HepG2 (cell line): ENCODE measurements around the gene AIP. TPM values are rescaled to one million over a fixed set of nuclear protein-coding genes. Genes with fewer than 3 reads are reported as not detected.

ENCODE experiments used
- CREBL2 ChIP-seq: sonication (generic); formaldehyde crosslinking; IDR thresholded peaks from 2 replicates; pipeline ENCODE4 v1.8.1; 2023; ENCODE audit warnings: missing genetic modification reagents, mild to moderate bottlenecking, borderline replicate concordance
- FOSL1 ChIP-seq: sonication (generic); formaldehyde crosslinking; IDR thresholded peaks from 2 replicates; pipeline ENCODE4 v1.9.0; 2021; ENCODE audit warnings: missing genetic modification reagents, borderline replicate concordance
- HOMEZ ChIP-seq: IDR thresholded peaks from 2 replicates; pipeline ENCODE4 v1.6.1; 2016; ENCODE audit warnings: low read depth
- KDM2A ChIP-seq: sonication (generic); formaldehyde crosslinking; IDR thresholded peaks from 2 replicates; pipeline ENCODE4 v1.4.0; 2020; ENCODE audit warnings: low read depth, missing genetic modification reagents, borderline replicate concordance
- PAXIP1 ChIP-seq: sonication (generic); formaldehyde crosslinking; conservative IDR thresholded peaks from 2 replicates; pipeline ENCODE4 v1.4.0; 2020; ENCODE audit warnings: mild to moderate bottlenecking, missing genetic modification reagents, moderate library complexity
- THAP7 ChIP-seq: sonication (generic); formaldehyde crosslinking; IDR thresholded peaks from 2 replicates; pipeline ENCODE4 v1.8.1; 2023; ENCODE audit warnings: mild to moderate bottlenecking, missing genetic modification reagents
- ZBTB40 ChIP-seq, 2 experiments: fragments of 450-650 bp in 1 of 2; sonication (generic) in 1 of 2; formaldehyde crosslinking in 1 of 2; IDR thresholded peaks; 2 replicates each; pipeline versions ENCODE4 v1.6.1 to v1.8.0; 2016 to 2022; ENCODE audit warnings: antibody characterized with exemption in 1 of 2, mild to moderate bottlenecking in 1 of 2, missing genetic modification reagents in 1 of 2
- ZNF124 ChIP-seq: sonication (generic); formaldehyde crosslinking; IDR thresholded peaks from 2 replicates; pipeline ENCODE4 v1.4.0; 2020; ENCODE audit warnings: missing genetic modification reagents
- ZNF512B ChIP-seq: sonication (generic); formaldehyde crosslinking; IDR thresholded peaks from 2 replicates; pipeline ENCODE4 v1.5.1; 2020; ENCODE audit warnings: missing genetic modification reagents, mild to moderate bottlenecking, borderline replicate concordance
- ZNF761 ChIP-seq: sonication (generic); formaldehyde crosslinking; conservative IDR thresholded peaks from 2 replicates; pipeline ENCODE4 v1.4.0; 2020; ENCODE audit warnings: mild to moderate bottlenecking, missing genetic modification reagents
- polyA plus RNA-seq, 8 experiments: library from polyadenylated mRNA; depleted of rRNA in 3 of 8; stranded (reverse) in 7 of 8; unstranded in 1 of 8; fragments of >200 nt; fragmentation: Illumina TruSeq in 4 of 8; extraction: Trizol in 4 of 8; gene quantifications; 2 replicates each; pipeline versions ENCODE4 v1.2.1 to v1.2.3, GENCODE V29; 2011 to 2016; ENCODE audit warnings: low read depth in 4 of 8, missing spikeins in 1 of 8, mixed read lengths in 1 of 8; ENCODE audit not compliant: insufficient read depth in 1 of 8
- total RNA-seq, 5 experiments: library from RNA; depleted of rRNA; stranded (reverse); fragments of >200 nt; fragmentation: Illumina TruSeq; extraction: Trizol; gene quantifications; 2 replicates each; pipeline ENCODE4 v1.2.3, GENCODE V29; 2016; ENCODE audit warnings: low read depth in 1 of 5

Gene AIP
- total and polyA plus RNA-seq, 2 of the 13 experiments (the other 11 are each of a cell fraction or from before 2014, with no cell fraction given), result 51.8 to 110 TPM

GRCh38 chr11:67469508-67469811, 13.4 kb upstream of the AIP start (continued):
- TF ChIP-seq HOMEZ (CRISPR knock-in tag), result 0 out of 2 replicates have a peak, but pooled peaks have one; percentile 3
- TF ChIP-seq THAP7 (CRISPR knock-in tag), result no peak
- TF ChIP-seq ZNF124 (CRISPR knock-in tag), result no peak
- no peak for TF ChIP-seq ZNF512B
- TF ChIP-seq FOSL1 (CRISPR knock-in tag), result no peak
- TF ChIP-seq ZNF761 (CRISPR knock-in tag), result 0 out of 2 replicates have a peak, but pooled peaks have one; percentile 12
- TF ChIP-seq CREBL2, result no peak
- no peak for TF ChIP-seq ZBTB40 (IDR thresholded peaks at IDR 0.05)
- TF ChIP-seq ZBTB40 (CRISPR knock-in tag; IDR thresholded peaks at IDR 0.05), result 0 out of 2 replicates have a peak, but pooled peaks have one; percentile 18
- TF ChIP-seq KDM2A (CRISPR knock-in tag), result no peak
- TF ChIP-seq PAXIP1 (CRISPR knock-in tag), result peak; percentile 4; the same call in 1 of the 2 replicates
